ENCODE measurements around the gene DYTN.

Gene DYTN

GRCh38 chr2:206611191-206611590 lies 107.0 kb downstream of the DYTN start:
- Histone ChIP-seq H3K4me1 (ENCODE audit: insufficient read depth, low read length) (peaks cover 5% of the 10 kb centered on the region; the same call in 1 of the 2 replicates), H4K20me1 (ENCODE audit: insufficient read depth, low read length) (no peaks in the 10 kb centered on the region), H3K9ac (ENCODE audit: low read depth, low read length) (no peak overlapping the region), H3K27me3 (ENCODE audit: insufficient read depth, low read length, poor library complexity) (peaks cover 3% of the 10 kb centered on the region), H3K4me3 (ENCODE audit: low read depth in 1 of 2, low read length in 2 of 2) (no peak overlapping the region), H2AFZ (ENCODE audit: low read depth, low read length) (no peak overlapping the region), H3K79me2 (ENCODE audit: insufficient read depth, low read length) (no peaks in the 10 kb centered on the region), H3K4me2 (ENCODE audit: insufficient read depth, low read length) (no peak overlapping the region), H3K27ac (ENCODE audit: low read length) (no peak overlapping the region), H3K9me3 (ENCODE audit: insufficient read depth, low read length, severe bottlenecking) (no peaks in the 10 kb centered on the region), H3K36me3 (ENCODE audit: insufficient read depth, low read length) (no peaks in the 10 kb centered on the region)
- TF ChIP-seq CTCF (IDR thresholded peaks at IDR 0.05; ENCODE audit: borderline replicate concordance, extremely low read depth, low read length, poor library complexity, severe bottlenecking) = no peak
- TF ChIP-seq EZH2 (IDR thresholded peaks at IDR 0.05; ENCODE audit: borderline replicate concordance, low read depth, low read length, severe bottlenecking) = no peak
- no peak for ATAC-seq (ENCODE audit: insufficient read depth, low read depth)
- DNase-seq = no peak

DNA sequence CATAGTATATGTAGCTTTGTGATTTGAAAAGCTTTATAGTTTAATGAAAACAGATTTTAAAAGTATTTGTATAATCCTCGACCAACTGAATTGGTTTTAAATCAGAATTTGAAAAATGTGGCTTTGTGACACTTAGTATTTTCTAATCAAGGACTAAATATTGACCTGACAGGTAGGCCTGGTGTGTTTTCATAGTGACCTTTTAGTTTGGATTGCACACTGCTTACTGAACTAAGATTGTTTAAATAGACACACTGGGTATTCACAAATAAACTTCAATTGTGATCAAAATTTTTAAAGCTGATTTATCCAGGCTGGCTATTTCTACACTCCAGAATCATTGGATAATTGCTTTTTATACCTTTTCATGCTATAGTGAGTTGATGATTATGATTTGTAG lies 107.7 kb downstream of the DYTN start:
- peaks cover 5% of the 10 kb centered on the region; the same call in 1 of the 2 replicates for H3K4me1 ChIP-seq (ENCODE audit: insufficient read depth, low read length)
- H3K27ac ChIP-seq (ENCODE audit: low read length) = no peak overlapping the region
- ATAC-seq (ENCODE audit: insufficient read depth, low read depth) = no peak
- H2AFZ ChIP-seq (ENCODE audit: low read depth, low read length) = no peak overlapping the region
- H3K36me3 ChIP-seq (ENCODE audit: insufficient read depth, low read length) = no peaks in the 10 kb centered on the region
- H3K79me2 ChIP-seq (ENCODE audit: insufficient read depth, low read length) = no peaks in the 10 kb centered on the region
- TF ChIP-seq EZH2 (IDR thresholded peaks at IDR 0.05; ENCODE audit: borderline replicate concordance, low read depth, low read length, severe bottlenecking) = no peak
- TF ChIP-seq CTCF (IDR thresholded peaks at IDR 0.05; ENCODE audit: borderline replicate concordance, extremely low read depth, low read length, poor library complexity, severe bottlenecking) = no peak
- H3K9me3 ChIP-seq (ENCODE audit: insufficient read depth, low read length, severe bottlenecking) = no peaks in the 10 kb centered on the region
- no peaks in the 10 kb centered on the region for H4K20me1 ChIP-seq (ENCODE audit: insufficient read depth, low read length)
- H3K4me2 ChIP-seq (ENCODE audit: insufficient read depth, low read length) = no peak overlapping the region
- no peak for DNase-seq
- H3K4me3 ChIP-seq (ENCODE audit: low read depth in 1 of 2, low read length in 2 of 2) = no peak overlapping the region
- peaks cover 3% of the 10 kb centered on the region for H3K27me3 ChIP-seq (ENCODE audit: insufficient read depth, low read length, poor library complexity)
- no peak overlapping the region for H3K9ac ChIP-seq (ENCODE audit: low read depth, low read length)

GRCh38 chr2:206603243-206603642 lies 115.0 kb downstream of the DYTN start:
- Histone ChIP-seq H3K9ac (ENCODE audit: low read depth, low read length) (no peak overlapping the region), H2AFZ (ENCODE audit: low read depth, low read length) (no peak overlapping the region), H3K79me2 (ENCODE audit: insufficient read depth, low read length) (no peaks in the 10 kb centered on the region), H3K9me3 (ENCODE audit: insufficient read depth, low read length, severe bottlenecking) (no peaks in the 10 kb centered on the region), H3K4me1 (ENCODE audit: insufficient read depth, low read length) (no peaks in the 10 kb centered on the region), H3K36me3 (ENCODE audit: insufficient read depth, low read length) (no peaks in the 10 kb centered on the region), H4K20me1 (ENCODE audit: insufficient read depth, low read length) (no peaks in the 10 kb centered on the region), H3K4me3 (ENCODE audit: low read depth in 1 of 2, low read length in 2 of 2) (no peak overlapping the region), H3K27me3 (ENCODE audit: insufficient read depth, low read length, poor library complexity) (peaks cover 3% of the 10 kb centered on the region), H3K27ac (ENCODE audit: low read length) (no peak overlapping the region), H3K4me2 (ENCODE audit: insufficient read depth, low read length) (no peak overlapping the region)
- no peak for DNase-seq
- no peak for ATAC-seq (ENCODE audit: insufficient read depth, low read depth)
- no peak for TF ChIP-seq CTCF (IDR thresholded peaks at IDR 0.05; ENCODE audit: borderline replicate concordance, extremely low read depth, low read length, poor library complexity, severe bottlenecking)
- no peak for TF ChIP-seq EZH2 (IDR thresholded peaks at IDR 0.05; ENCODE audit: borderline replicate concordance, low read depth, low read length, severe bottlenecking)

Measured in DND-41 (cell line).